ENCODE measurements around the gene OLFM2. TPM values are rescaled to one million over a fixed set of nuclear protein-coding genes. Genes with fewer than 3 reads are reported as not detected.

OLFM2 gene
- 0.40 and 2.1 TPM in 2 replicates for total RNA-seq (2011; cell fraction: chromatin; rRNA removed; ENCODE audit: low replicate concordance)
- 1.8 and 3.2 TPM in 2 replicates for total RNA-seq (2011; cell fraction: nucleolus; rRNA removed)
- total RNA-seq (2011; cell fraction: nucleoplasm; rRNA removed), result 1.2 and 2.6 TPM in 2 replicates
- total RNA-seq (2014; rRNA removed) (0.23 TPM in 1 of 2 replicates, not detected in the other), total RNA-seq (2014; rRNA removed; fragmentation: Illumina TruSeq; extraction: Trizol) (not detected in 2 replicates), total RNA-seq (2015; rRNA removed; fragmentation: Illumina TruSeq; extraction: Trizol) (not detected in 2 replicates), total RNA-seq (2021) (0.33 and 0.67 TPM in 2 replicates), polyA plus RNA-seq (2011; rRNA removed) (0.31 and 0.45 TPM in 2 replicates), polyA plus RNA-seq (2014; fragmentation: Illumina TruSeq; extraction: Trizol) (0.10 and 0.44 TPM in 2 replicates), polyA plus RNA-seq (2014; fragmentation: Nextera tagmentation; extraction: Ambion mirVana) (not detected), polyA plus RNA-seq (2014; rRNA removed) (0.17 and 0.53 TPM in 2 replicates), polyA minus RNA-seq (2011; rRNA and poly(A)+ RNA removed) (0.39 TPM in 1 of 2 replicates, not detected in the other), Bru-seq, nascent RNA (percentile 29 among the genes with signal in this experiment), BruChase-seq, experiment 1, labeled RNA remaining after a 2-hour chase (percentile 23 among the genes with signal in this experiment), BruChase-seq, experiment 2, labeled RNA remaining after a 6-hour chase (percentile 19 among the genes with signal in this experiment)
- 0.44 and 1.4 TPM in 2 replicates for polyA plus RNA-seq (2011; cell fraction: cytosol; rRNA removed)
- polyA plus RNA-seq (2011; cell fraction: nucleus; rRNA removed), result 0.44 and 0.45 TPM in 2 replicates
- 0.17 and 0.22 TPM in 2 replicates for polyA plus RNA-seq (2012)
- polyA minus RNA-seq (2011; cell fraction: cytosol; rRNA and poly(A)+ RNA removed), result not detected in 2 replicates
- polyA minus RNA-seq (2011; cell fraction: nucleus; rRNA and poly(A)+ RNA removed), result not detected in 2 replicates
- long read RNA-seq, experiment 1, result 0 reads
- long read RNA-seq, experiment 2, result 0 reads
- long read RNA-seq, experiment 3, result 0 reads

DNA sequence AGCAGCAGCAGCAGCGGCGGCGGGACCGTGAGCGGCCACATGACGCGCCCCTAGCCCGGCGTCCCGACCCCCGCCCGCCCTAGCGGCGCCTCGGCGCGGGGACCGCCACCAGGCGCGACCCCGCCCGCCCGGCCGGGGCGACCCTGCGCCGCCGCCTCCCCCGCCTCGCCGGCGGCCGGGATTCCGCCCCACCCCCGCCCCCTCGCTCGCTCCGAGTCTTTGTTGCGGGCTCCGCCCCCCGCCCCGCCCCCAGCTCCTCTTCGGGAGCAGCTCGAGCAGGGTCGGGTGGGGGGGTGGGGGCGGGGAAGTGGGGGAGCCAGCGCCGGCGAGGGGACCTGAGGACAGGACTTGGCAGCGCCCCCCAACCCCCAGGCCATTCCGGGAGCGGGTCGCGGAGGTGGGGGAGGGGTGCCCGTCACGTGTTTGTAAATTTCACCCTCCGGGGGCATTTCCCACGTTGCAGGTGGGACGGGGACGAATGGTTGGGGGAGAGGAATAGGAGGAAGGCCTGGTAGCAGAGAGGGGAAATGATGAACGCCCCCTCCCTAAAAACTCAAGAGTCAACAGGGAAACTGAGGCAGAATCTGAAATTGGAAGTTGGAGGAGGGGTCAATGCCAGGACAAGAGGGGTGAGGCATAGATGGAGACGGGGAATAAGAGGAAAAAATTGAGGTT is at the start of gene OLFM2:
OLFM2 (minus strand) TSS at position 190 of the 675 bp plus-strand sequence; CDS start at position 41, 149 bp downstream.
- Histone ChIP-seq H3K27ac (ENCODE audit: extremely low read depth, low read depth, low read length) (no peak within 1 kb of the TSS), H2AFZ (ENCODE audit: low read depth, low read length) (peak within 1 kb of the TSS; percentile 51; the same call in 1 of the 2 replicates), H3K9me3 (replicated peaks; ENCODE audit: control insufficient read depth, insufficient read depth, low read depth, low read length) (no peaks in the 10 kb centered on the region), H3K4me2 (ENCODE audit: insufficient read depth, low read length) (peak within 1 kb of the TSS; percentile 21; the same call in 1 of the 2 replicates), H3K9me1 (ENCODE audit: control insufficient read depth, insufficient read depth, low read length) (no peaks in the 10 kb centered on the region), H3K79me2 (ENCODE audit: control insufficient read depth, insufficient read depth, low read length) (no peaks in the 10 kb centered on the region), H3K4me3 (no peak within 1 kb of the TSS), H3K9ac (ENCODE audit: insufficient read depth in 1 of 2, low read depth in 2 of 2, low read length in 2 of 2) (peak within 1 kb of the TSS in 1 of 2 experiments; percentile 69; a peak in 1 of 4 replicates), H3K27me3 (ENCODE audit: control insufficient read depth in 2 of 2, insufficient read depth in 2 of 2, low read length in 2 of 2) (peaks cover 0 to 10% of the 10 kb centered on the region in 2 experiments; a peak in 1 of 5 replicates), H3K36me3 (ENCODE audit: control insufficient read depth, insufficient read depth, low read length) (no peaks in the 10 kb centered on the region), H4K20me1 (replicated peaks; ENCODE audit: control insufficient read depth, insufficient read depth, low read length) (no peaks in the 10 kb centered on the region), H3K4me1 (replicated peaks in 1 of 2; ENCODE audit: control insufficient read depth in 2 of 2, insufficient read depth in 2 of 2, low read length in 2 of 2) (peaks cover 3 to 17% of the 10 kb centered on the region in 2 experiments; a peak in 3 of 5 replicates)
- in situ Hi-C loops (cut with MboI) (loop anchor here (5.0 to 10.0 kb wide), 2 partner anchors 66 to 88 kb away; no protein-coding TSS in a partner anchor), intact Hi-C loops (cut with micrococcal nuclease) (no loop called here)
- DNase-seq (ENCODE audit: extremely low read depth in 1 of 4, low spot score in 3 of 4) (peak; percentile 69 to 95 (median 88)), ATAC-seq (peak; percentile 50; the same call in 2 of the 3 replicates), FAIRE-seq (no peak)
- 0% methylated on average over 13 of the region's 62 CpGs for WGBS (ENCODE audit: insufficient coverage, low coverage, missing lambda C conversion rate)
- ChIA-PET CTCF (ENCODE audit: low intra/inter-chr PET ratio) (interaction anchor here (0.6 kb wide), 1 partner anchor 92 kb away, joined by 3 read pairs; no protein-coding TSS in a partner anchor), POLR2A (no interaction called here)
- no TSS peak for BruUV-seq (replicated peaks)
- TF ChIP-seq, protein P1, sequence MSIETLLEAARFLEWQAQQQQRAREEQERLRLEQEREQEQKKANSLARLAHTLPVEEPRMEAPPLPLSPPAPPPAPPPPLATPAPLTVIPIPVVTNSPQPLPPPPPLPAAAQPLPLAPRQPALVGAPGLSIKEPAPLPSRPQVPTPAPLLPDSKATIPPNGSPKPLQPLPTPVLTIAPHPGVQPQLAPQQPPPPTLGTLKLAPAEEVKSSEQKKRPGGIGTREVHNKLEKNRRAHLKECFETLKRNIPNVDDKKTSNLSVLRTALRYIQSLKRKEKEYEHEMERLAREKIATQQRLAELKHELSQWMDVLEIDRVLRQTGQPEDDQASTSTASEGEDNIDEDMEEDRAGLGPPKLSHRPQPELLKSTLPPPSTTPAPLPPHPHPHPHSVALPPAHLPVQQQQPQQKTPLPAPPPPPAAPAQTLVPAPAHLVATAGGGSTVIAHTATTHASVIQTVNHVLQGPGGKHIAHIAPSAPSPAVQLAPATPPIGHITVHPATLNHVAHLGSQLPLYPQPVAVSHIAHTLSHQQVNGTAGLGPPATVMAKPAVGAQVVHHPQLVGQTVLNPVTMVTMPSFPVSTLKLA (conservative IDR thresholded peaks at IDR 0.05), result peak in 1 of 2 experiments; percentile 39; a peak in 1 of 4 replicates
- TF ChIP-seq ZNF740 (CRISPR knock-in tag; IDR thresholded peaks at IDR 0.05), result peak; percentile 53; the same call in 1 of the 2 replicates
- no peak for TF ChIP-seq ZNF740 (tag; IDR thresholded peaks at IDR 0.05)
- TF ChIP-seq, protein P2, sequence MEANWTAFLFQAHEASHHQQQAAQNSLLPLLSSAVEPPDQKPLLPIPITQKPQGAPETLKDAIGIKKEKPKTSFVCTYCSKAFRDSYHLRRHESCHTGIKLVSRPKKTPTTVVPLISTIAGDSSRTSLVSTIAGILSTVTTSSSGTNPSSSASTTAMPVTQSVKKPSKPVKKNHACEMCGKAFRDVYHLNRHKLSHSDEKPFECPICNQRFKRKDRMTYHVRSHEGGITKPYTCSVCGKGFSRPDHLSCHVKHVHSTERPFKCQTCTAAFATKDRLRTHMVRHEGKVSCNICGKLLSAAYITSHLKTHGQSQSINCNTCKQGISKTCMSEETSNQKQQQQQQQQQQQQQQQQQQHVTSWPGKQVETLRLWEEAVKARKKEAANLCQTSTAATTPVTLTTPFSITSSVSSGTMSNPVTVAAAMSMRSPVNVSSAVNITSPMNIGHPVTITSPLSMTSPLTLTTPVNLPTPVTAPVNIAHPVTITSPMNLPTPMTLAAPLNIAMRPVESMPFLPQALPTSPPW (CRISPR knock-in tag; IDR thresholded peaks at IDR 0.05), result peak; percentile 60
- TF ChIP-seq, protein P3, sequence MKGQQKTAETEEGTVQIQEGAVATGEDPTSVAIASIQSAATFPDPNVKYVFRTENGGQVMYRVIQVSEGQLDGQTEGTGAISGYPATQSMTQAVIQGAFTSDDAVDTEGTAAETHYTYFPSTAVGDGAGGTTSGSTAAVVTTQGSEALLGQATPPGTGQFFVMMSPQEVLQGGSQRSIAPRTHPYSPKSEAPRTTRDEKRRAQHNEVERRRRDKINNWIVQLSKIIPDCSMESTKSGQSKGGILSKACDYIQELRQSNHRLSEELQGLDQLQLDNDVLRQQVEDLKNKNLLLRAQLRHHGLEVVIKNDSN (CRISPR knock-in tag; IDR thresholded peaks at IDR 0.05), result peak; percentile 56
- TF ChIP-seq, protein P4, sequence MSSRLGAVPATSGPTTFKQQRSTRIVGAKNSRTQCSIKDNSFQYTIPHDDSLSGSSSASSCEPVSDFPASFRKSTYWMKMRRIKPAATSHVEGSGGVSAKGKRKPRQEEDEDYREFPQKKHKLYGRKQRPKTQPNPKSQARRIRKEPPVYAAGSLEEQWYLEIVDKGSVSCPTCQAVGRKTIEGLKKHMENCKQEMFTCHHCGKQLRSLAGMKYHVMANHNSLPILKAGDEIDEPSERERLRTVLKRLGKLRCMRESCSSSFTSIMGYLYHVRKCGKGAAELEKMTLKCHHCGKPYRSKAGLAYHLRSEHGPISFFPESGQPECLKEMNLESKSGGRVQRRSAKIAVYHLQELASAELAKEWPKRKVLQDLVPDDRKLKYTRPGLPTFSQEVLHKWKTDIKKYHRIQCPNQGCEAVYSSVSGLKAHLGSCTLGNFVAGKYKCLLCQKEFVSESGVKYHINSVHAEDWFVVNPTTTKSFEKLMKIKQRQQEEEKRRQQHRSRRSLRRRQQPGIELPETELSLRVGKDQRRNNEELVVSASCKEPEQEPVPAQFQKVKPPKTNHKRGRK (tag; IDR thresholded peaks at IDR 0.05), result peak; percentile 50
- TF ChIP-seq BCOR (IDR thresholded peaks at IDR 0.05), result peak; percentile 60; the same call in 1 of the 2 replicates
- TF ChIP-seq BHLHE40 (IDR thresholded peaks at IDR 0.05; ENCODE audit: low read length), result peak; percentile 41; the same call in 1 of the 2 replicates
